T-helper 2 cell (primary cell): Measurements from ENCODE around the gene PRR15L.
"Not testable (repeated sequence)": the region's sequence is repeated elsewhere in the genome, so short reads cannot be mapped to it uniquely, and the experiment has no call there.

ENCODE experiments used
- DNase-seq, 5 experiments: peaks; one replicate each; pipeline versions ENCODE4 v3.0.0 to v3.0.0-alpha.2; 2012 to 2022
- total RNA-seq, 2 donors: gene quantifications; one replicate each; lab custom pipeline; 2026; lab: John Stamatoyannopoulos, UW

The PRR15L gene, protein sequence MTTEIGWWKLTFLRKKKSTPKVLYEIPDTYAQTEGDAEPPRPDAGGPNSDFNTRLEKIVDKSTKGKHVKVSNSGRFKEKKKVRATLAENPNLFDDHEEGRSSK
- 0 reads per million in 2 donors for total RNA-seq

DNA sequence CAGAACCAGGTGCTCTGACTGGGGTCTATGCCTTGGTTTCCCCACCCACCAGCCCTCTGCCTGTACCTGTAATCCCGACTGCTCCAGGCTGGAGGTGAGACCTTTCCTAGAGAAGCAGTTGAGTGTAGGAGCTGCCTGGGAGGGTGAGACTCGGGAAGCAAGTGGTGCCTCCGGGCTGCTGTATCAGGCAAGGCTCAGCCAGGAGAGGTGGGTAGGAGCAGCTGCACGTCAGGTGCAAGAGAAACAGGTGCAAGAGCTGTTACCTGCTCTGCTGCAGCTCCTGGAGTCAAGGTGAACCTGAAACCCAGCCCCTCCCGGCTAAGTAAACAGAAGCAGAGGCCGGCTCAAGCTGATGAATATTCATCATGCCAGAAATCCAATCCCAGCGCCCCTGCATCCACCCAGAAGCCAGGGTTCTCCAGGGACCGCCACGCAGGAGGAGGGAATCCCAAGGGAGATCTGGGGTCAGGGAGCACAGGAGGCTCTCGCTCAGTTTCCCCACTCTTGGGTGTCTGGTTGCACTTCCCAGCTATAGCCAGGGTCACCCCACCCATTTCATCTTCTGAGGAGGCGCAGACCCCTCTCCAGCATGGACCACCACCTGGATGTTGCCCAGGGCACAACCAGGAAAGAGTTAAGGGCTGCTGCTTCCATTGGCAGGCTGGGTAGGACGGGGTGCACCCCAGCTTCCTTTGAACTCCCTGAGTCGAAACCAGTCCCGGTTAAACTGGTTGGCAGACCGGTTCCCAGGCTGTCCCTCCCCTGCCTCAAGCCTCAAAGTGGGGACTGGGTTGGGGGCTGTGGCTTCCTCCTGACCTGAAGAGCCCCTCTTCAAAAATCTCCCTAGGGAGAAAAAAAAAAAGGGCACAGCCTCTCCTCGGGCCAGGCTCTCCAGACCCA, at the start of gene PRR15L:
TSS of gene PRR15L (minus strand) at position 293 of the 900 bp plus-strand sequence. CDS start 4,649 bp downstream, outside the sequence.
- DNase-seq: no peak

GRCh38 chr17:48006936-48007709, 49.4 kb upstream of the PRR15L start:
- DNase-seq: no peak

- no peak for DNase-seq
These were observed 47.3 kb upstream of the PRR15L start for GRCh38 chr17:48004983-48005382.

- DNase-seq: no peak
These were observed 45.9 kb upstream of the PRR15L start for GRCh38 chr17:48003417-48004151.

GRCh38 chr17:48002916-48003416, 45.3 kb upstream of the PRR15L start:
- no peak for DNase-seq

DNA sequence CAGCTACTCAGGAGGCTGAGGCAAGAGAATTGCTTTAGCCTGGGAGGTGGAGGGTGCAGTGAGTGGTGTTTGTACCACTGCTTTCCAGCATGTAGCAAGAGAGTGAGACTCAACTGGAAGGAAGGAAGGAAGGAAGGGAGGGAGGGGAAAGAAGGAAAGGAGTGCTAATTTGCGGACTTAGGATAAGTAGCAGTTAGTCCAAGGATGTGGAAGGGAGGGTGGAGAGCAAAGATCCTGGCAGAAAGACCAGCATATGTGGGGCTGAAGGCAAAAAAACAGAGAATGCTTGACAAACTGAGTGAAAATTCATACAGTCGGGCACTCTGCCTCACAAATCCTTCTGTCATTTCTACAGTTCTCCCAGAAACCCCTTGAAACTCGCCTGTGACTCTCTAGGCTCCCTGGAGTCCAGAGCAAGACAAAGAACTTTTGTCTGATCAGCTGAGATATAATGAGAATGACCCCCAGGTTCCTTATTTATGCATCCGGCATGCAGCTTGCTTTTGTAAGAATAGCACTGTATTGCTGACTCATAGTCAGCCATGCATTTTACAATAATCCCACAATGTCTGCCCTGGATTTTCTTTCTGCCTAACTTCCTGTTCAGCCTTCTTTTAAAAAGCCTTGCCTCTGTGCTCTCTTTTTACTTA, 44.7 kb upstream of the PRR15L start:
- no peak for DNase-seq

GRCh38 chr17:48001657-48002056, 44.0 kb upstream of the PRR15L start:
- DNase-seq: not testable (repeated sequence)

DNA sequence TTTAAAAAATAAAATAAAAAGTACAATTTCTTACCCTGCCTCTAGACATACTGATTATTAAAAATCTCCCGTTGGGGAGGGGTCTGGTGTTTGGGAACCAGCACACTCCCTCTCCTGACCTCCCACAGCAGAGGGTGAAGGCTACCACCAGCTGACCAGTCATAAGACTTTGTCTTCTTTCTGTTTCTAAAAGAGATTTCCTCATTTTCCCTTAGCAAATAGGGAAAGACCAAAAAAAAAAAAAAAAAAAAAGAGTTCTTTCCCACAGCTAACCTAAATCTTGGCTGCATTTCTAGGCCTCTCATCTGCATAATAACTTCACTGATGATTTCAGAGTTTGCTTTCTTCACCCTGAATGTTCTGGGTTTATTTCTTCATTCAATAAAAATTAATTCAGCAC, 43.5 kb upstream of the PRR15L start:
- no peak for DNase-seq

- no peak for DNase-seq
These were observed 41.9 kb upstream of the PRR15L start for GRCh38 chr17:47999582-47999981.

DNA sequence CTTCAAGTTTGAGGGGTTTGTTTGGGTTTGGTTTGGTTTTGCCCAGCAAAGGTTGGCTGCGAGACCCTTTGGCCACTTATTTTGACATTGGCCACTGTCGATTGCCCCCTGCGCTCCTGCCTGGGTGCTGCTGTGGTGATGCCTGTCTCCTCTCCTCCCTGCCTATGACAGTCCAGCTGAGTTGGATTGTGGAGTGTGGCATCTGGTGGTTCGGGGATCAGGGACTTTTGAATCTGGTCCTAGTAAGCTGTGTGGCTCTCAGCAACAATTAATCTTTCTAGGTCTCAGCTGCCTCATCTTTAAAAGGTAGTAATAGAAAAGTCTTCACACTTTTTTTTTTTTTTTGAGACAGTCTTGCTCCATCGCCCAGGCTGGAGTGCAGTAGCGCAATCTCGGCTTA, 40.4 kb upstream of the PRR15L start:
- no peak for DNase-seq

GRCh38 chr17:47997586-47997985, 39.9 kb upstream of the PRR15L start:
- DNase-seq: no peak

- no peak for DNase-seq
These were observed 38.5 kb upstream of the PRR15L start for GRCh38 chr17:47996201-47996600.

DNA sequence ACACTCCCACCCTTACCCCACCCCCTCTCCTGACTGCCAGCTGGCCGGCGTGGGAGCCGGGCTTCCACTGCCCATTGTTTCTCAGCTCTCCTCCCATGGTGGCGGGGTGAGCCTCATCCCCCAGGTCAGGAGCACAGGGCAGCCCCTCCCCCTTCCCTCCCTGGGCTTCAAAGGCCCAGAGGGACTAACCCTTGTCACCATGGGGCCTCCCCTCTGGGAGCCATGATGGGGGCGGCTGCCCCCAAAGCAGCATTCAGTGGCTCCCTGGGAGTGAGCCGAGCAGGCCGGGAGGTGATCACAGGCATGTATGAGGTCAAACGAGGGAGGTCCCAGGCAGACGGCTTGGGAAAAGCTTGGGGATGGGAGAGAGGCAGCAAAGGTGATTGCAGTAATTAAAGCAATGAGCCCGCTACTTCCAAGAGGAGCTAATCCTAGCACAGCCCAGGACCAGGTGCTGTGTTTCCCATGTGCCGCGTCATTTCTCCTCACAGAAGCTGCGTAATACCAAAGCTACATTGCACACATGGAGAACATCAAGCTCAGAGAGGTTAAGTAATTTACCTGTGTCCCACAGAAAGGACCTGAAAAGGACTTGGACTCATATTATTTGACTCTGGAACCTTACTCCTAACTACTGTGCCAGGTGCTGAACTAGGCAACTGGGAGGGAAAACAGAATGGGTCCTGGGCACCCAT, 37.7 kb upstream of the PRR15L start:
- no peak for DNase-seq

GRCh38 chr17:47994724-47995123, 37.0 kb upstream of the PRR15L start:
- no peak for DNase-seq

DNA sequence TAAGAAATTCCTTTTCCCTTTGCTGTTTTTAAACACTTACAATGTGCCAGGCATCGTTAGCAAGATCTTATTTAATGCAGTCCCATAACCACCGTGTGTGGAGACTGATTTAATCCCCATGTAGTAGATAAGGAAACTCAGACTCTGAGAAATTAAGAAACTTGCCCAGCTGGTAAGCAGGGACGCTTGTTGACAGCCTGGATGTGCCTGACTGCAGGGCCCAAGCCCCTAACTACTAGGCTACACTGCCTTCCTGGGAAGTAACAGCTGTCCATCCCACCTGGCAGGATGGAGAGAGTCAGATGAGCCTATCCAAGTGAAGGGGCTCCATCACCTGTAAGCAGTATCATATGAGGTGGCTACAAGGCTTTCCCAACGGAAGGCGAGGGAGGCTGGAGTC, 36.3 kb upstream of the PRR15L start:
- DNase-seq: no peak

DNA sequence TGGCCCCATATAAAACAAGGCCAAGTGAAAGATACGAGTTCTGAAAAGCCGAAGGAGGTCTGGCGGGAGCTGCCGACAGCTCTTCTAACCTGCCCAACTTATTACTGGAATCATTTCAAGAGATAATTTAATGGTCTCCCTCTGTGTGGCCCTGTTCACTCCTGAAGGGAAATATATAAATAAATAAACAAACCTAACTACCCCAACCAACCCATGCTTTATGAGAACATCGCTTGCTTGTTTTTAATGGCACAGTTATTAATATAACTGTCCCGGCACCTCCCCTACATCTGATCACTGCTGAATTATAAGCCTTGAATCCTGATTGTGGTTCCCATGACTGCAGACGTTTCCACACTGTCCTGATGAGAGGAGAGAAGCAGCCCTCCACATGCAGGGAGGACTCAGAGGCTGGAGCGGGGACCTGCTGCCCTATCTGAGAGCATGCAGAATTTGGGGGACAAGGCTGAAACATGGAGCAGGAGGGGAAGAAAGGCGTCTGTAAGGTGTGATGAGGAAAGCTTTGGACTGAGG, 35.4 kb upstream of the PRR15L start:
- no peak for DNase-seq

DNA sequence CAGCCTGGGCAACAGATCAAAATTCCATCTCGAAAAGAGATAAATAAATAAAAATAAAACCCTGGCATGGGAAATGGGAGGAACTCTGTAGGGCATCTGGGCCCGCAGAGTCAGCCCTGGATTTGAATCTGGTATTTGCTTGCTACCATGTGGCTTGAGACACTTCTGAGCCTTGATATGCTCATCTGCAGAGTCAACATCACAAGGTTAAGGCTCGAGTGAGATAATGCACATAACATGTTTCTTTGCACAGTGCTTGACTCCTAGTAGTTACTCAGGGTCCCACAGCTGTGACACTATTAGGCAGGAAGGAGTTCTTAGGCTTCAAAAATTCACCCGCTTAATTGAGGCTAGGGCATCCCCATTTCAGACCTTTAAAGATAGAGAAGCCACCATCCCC, 34.5 kb upstream of the PRR15L start:
- DNase-seq: no peak

DNA sequence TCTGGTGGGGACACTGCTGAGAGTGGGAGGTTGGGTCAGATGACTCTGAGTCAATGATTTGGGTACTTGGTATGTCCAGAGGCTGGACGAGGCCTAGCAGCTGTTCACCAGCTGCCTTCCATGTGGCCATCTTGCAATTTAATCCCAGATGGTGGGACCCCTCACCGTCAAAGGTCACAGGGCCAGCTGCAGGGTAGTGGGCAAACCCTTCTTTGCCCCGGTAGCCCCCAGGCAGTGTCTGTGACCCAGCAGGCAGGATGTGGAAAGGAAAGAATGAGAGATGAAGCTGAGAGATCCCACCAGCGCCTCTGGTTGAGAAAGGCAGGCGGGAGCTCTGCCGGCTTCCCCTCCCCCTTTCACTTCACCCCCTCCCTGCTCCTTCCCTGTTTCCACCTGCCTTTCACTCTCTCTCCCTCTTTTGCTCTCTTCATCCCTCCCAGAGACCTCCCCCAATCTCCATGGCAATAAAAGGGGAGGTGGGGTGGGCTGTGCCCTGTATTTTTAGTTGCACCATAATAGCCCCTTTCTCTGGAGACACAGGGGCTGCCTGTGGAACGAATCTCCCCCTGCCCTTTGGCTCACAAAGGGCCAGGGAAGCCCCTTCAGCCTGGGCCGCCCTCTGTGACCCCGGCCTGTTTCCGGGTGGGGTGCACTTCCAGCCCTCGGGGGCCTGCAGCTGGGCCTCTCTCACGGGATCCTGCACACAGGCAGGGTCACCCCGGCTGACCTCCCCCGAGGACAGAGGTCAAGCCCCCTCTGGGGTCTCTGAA, 33.5 kb upstream of the PRR15L start:
- DNase-seq: no peak

- DNase-seq: no peak
These were observed 32.0 kb upstream of the PRR15L start for GRCh38 chr17:47989700-47990099.

- DNase-seq: no peak
These were observed 31.5 kb upstream of the PRR15L start for GRCh38 chr17:47989159-47989558.
